ENCODE measurements around the gene SUN2.

SUN2 gene

GRCh38 chr22:38689651-38690050, 66.1 kb downstream of the SUN2 start:
- no peak for DNase-seq

- DNase-seq: no peak
Measured at GRCh38 chr22:38685761-38686160, 70.0 kb downstream of the SUN2 start.

- DNase-seq: no peak
Measured at GRCh38 chr22:38684895-38685294, 70.9 kb downstream of the SUN2 start.
